Measurements from ENCODE around the gene BFSP2.

GRCh38 chr3:133379926-133380325, 19.9 kb upstream of the BFSP2 start:
- TF ChIP-seq USF2 (IDR thresholded peaks at IDR 0.05; ENCODE audit: low read depth, low read length) (no peak), POLR2A (IDR thresholded peaks at IDR 0.05; ENCODE audit: low read depth, low read length) (no peak), CEBPB (IDR thresholded peaks at IDR 0.05; ENCODE audit: low read depth, low read length) (no peak), CTCF (conservative IDR thresholded peaks at IDR 0.05; ENCODE audit: low read depth, low read length) (no peak), ELK1 (IDR thresholded peaks at IDR 0.05; ENCODE audit: borderline replicate concordance, low read depth, low read length) (no peak)
